ENCODE results near the gene OR1E2.

- TF ChIP-seq CTCF (conservative IDR thresholded peaks at IDR 0.05) (no peak), EZH2 (IDR thresholded peaks at IDR 0.05; ENCODE audit: low read depth) (no peak)
Measured at GRCh38 chr17:3471599-3471998, 38.0 kb upstream of the OR1E2 start, which contains the start of gene SPATA22.
